Dermis blood vessel endothelial cell (primary cell): ENCODE measurements around the gene HOXA9. TPM values are rescaled to one million over a fixed set of nuclear protein-coding genes. Genes with fewer than 3 reads are reported as not detected.

ENCODE experiments used
- DNase-seq: peaks from one replicate; pipeline ENCODE4 v3.0.0; 2010
- total RNA-seq: library from RNA; depleted of rRNA; stranded (reverse); fragments of >200 nt; gene quantifications from 2 replicates; pipeline ENCODE4 v1.2.3, GENCODE V29; 2014

Gene HOXA9
- 9.0 and 11.8 TPM in 2 replicates for total RNA-seq

- DNase-seq: peak; percentile 96
Observed at GRCh38 chr7:27165089-27165995, at the start of gene HOXA9. Gene HOXA9 (minus strand): TSS chr7:27165537. CDS start chr7:27165457, 80 bp downstream.

- no peak for DNase-seq
Observed at GRCh38 chr7:27214239-27214950, 49.1 kb upstream of the HOXA9 start.

- no peak for DNase-seq
Observed at GRCh38 chr7:27213433-27214238, 48.3 kb upstream of the HOXA9 start.

- DNase-seq: no peak
Observed at GRCh38 chr7:27212497-27213432, 47.4 kb upstream of the HOXA9 start.

GRCh38 chr7:27211764-27212204, 46.4 kb upstream of the HOXA9 start:
- DNase-seq: no peak

GRCh38 chr7:27211084-27211446, 45.7 kb upstream of the HOXA9 start:
- DNase-seq: no peak

- peak; percentile 71 for DNase-seq
Observed at GRCh38 chr7:27210441-27211083, 45.2 kb upstream of the HOXA9 start.

- no peak for DNase-seq
Observed at GRCh38 chr7:27209933-27210440, 44.6 kb upstream of the HOXA9 start.

GRCh38 chr7:27208998-27209397, 43.7 kb upstream of the HOXA9 start:
- no peak for DNase-seq

- DNase-seq: no peak
Observed at GRCh38 chr7:27207348-27207985, 42.1 kb upstream of the HOXA9 start.

- DNase-seq: no peak
Observed at GRCh38 chr7:27205325-27206280, 40.3 kb upstream of the HOXA9 start.

GRCh38 chr7:27204851-27205322, 39.5 kb upstream of the HOXA9 start:
- DNase-seq: no peak

GRCh38 chr7:27203964-27204594, 38.7 kb upstream of the HOXA9 start:
- DNase-seq: no peak

- no peak for DNase-seq
Observed at GRCh38 chr7:27203365-27203953, 38.1 kb upstream of the HOXA9 start.

GRCh38 chr7:27202862-27203134, 37.5 kb upstream of the HOXA9 start:
- no peak for DNase-seq

GRCh38 chr7:27202018-27202861, 36.9 kb upstream of the HOXA9 start:
- DNase-seq: no peak

GRCh38 chr7:27201580-27202017, 36.3 kb upstream of the HOXA9 start:
- no peak for DNase-seq
